ENCODE data around the gene GSTA4.
"Not testable (repeated sequence)": the region's sequence is repeated elsewhere in the genome, so short reads cannot be mapped to it uniquely, and the experiment has no call there.

GSTA4 gene

GRCh38 chr6:52966101-52966500 lies 29.0 kb downstream of the GSTA4 start:
- DNase-seq: no peak

GRCh38 chr6:52965380-52965779 lies 29.7 kb downstream of the GSTA4 start:
- DNase-seq: no peak

GRCh38 chr6:52964318-52964717 lies 30.8 kb downstream of the GSTA4 start:
- no peak for DNase-seq

- DNase-seq: no peak
Observed at GRCh38 chr6:52962701-52963100, 32.4 kb downstream of the GSTA4 start.

- DNase-seq: not testable (repeated sequence)
Observed at GRCh38 chr6:52961022-52961421, 34.1 kb downstream of the GSTA4 start.

- not testable (repeated sequence) for DNase-seq
Observed at GRCh38 chr6:52960211-52960610, 34.9 kb downstream of the GSTA4 start.

- no peak for DNase-seq
Observed at GRCh38 chr6:52958546-52959255, 36.4 kb downstream of the GSTA4 start.

GRCh38 chr6:52955871-52956270 lies 39.2 kb downstream of the GSTA4 start:
- no peak for DNase-seq

- DNase-seq: no peak
Observed at GRCh38 chr6:52953911-52954839, 40.9 kb downstream of the GSTA4 start.

- no peak for DNase-seq
Observed at GRCh38 chr6:52946306-52946705, 48.8 kb downstream of the GSTA4 start.

- DNase-seq: not testable (repeated sequence)
Observed at GRCh38 chr6:52942821-52943220, 52.3 kb downstream of the GSTA4 start.

GRCh38 chr6:52942221-52942620 lies 52.9 kb downstream of the GSTA4 start:
- no peak for DNase-seq

GRCh38 chr6:52937908-52938307 lies 57.2 kb downstream of the GSTA4 start:
- DNase-seq: no peak

- no peak for DNase-seq
Observed at GRCh38 chr6:52933778-52934177, 61.3 kb downstream of the GSTA4 start.

GRCh38 chr6:52931351-52931750 lies 63.7 kb downstream of the GSTA4 start:
- DNase-seq: no peak

- no peak for DNase-seq
Observed at GRCh38 chr6:52929321-52930164, 65.5 kb downstream of the GSTA4 start.

Data from NCI-H2081 treated with DMSO at 0.1 percent for 48 hours (cell line).